ENCODE data around the gene PIH1D1.

PIH1D1 gene

GRCh38 chr19:49415102-49415809 is 36.4 kb downstream of the PIH1D1 start:
- peak; percentile 43 for DNase-seq

DNA sequence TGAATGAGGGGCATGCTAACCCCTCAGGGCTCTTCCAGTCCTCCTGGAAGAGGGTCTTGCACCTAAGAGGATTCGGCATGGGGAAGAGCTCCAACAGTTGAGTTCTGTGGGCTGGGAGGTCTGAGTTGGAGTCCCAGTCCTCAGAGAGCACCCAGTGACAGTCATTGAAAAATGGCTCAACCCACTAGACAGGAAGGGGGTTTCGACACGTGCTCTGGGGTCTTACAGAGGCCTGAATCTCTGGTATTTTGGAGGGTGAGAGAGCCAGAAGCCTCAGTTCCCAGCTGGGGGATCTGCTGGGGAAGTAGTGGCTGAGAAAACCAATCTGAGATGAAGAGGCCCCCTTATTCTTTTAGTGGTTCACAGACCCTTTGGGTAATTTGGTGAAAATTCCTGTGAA is 37.4 kb downstream of the PIH1D1 start:
- no peak for DNase-seq

GRCh38 chr19:49413348-49413747 is 38.3 kb downstream of the PIH1D1 start:
- DNase-seq: peak; percentile 96

DNA sequence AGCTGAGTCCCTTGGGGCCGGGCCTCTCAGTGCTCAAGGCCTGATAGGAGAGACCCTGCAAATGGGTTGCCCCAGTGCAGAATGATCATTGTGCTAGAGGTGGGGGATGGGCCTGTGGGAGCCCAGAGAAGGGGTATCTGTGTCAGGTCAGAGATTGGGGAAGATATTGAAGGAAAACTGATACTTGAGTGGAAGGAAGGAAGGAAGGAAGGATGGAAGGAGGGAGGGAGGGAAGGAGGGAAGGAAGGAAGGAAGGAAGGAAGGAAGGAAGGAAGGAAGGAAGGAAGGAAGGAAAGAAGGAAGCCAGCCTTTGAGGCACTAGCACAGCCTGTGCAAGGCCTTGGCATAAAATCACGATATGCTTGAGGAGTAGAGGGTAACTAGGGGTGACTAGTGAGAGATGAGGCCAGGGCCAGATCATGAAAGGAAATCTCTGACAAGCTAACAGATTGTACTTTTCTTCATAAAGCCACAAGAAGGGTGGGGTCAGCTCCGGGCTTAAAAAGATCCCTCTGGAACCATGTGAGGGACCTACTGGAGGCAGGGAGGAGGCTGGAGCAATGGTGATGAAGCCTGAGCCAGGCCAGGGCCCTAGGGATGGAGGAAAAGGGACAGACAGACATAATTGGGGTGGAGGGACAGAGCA is 39.8 kb downstream of the PIH1D1 start:
- DNase-seq: no peak

DNA sequence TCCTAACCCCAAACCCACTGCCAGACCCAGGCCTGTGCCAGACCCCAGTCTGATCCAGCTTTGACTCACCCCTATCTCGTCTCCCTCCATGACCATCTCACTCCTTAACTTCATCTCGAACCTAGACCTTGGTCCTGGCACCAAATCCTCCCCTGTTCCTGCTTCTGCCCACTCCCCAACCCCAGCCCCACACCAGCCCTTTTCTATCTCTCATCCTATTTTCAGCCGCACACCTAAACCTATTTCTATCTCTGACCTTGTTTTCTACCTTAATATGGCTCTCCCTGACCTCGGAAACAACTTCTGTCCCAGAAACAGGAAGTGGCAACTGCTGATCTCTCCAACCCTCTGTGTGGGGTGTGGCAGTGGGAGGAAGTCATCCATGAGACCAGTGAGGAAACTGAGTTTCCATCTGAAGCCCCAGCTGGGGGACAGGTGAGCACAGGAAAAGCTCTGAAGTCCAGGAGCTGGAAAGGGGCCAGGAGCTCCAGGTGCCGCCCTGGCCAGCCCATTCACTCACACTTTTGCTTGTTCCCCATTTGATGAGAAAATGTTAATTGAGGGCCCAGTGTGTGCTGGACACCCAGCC is 42.1 kb downstream of the PIH1D1 start:
- DNase-seq: no peak

DNA sequence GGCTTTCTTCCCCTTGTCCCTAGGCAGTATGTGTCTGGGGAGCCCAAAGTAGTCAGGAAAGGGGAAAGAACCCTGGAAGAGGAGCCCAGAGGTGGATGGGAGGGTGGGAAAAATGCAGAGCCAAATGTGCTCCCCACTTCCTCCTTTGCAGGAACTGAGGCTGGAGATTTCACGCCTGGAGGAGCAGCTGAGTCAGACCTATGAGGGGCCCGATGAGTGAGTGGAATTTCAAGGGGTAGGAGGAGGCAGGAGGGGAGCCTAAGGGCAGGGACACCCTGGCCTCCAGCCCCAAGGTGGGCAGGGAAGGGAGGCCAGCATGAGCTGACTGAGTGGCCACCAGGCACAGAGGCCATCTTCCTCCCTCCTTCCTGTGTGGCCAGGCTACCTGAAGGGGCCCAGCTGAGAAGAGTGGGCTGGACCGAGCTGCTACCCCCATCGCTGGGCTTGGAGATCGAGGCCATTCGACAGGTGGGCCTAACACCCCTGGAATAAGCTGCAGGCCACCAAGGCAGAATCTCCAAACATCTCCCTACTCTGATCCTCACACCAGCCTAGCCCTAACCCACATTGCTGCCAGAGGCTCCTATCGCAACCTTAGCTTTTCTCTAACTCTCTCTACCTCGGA is 42.7 kb downstream of the PIH1D1 start:
- no peak for DNase-seq

DNA sequence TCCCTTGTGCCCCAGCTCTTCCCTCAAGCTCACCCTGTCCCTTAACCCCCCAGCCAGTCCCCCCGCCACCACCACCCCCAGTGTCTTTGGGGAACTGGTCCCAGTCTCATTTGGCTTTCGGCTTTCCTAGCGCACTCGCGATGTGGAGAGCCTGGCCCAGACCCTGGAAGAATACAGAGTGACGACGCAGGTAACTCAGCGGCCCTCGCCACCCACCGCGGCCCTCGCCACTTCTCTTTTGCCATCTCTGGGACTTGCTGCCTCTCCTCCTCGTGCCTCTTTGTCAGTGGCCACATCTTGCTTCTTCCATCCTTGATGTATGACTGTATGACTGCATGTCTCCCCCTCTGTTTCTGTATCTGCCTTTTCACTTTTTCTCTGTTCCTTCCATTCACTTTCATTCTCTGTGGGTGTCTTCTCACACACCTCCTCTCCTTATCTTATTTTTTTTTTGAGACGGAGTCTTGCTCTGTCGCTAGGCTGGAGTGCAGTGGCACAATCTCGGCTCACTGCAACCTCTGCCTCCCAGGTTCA is 44.1 kb downstream of the PIH1D1 start:
- no peak for DNase-seq

GRCh38 chr19:49407079-49407478 is 44.5 kb downstream of the PIH1D1 start:
- no peak for DNase-seq

- DNase-seq: peak; percentile 78
These were observed 48.0 kb downstream of the PIH1D1 start for GRCh38 chr19:49403404-49404187.

GRCh38 chr19:49400029-49400428 is 51.6 kb downstream of the PIH1D1 start:
- DNase-seq: no peak

GRCh38 chr19:49398931-49399330 is 52.7 kb downstream of the PIH1D1 start:
- DNase-seq: no peak

DNA sequence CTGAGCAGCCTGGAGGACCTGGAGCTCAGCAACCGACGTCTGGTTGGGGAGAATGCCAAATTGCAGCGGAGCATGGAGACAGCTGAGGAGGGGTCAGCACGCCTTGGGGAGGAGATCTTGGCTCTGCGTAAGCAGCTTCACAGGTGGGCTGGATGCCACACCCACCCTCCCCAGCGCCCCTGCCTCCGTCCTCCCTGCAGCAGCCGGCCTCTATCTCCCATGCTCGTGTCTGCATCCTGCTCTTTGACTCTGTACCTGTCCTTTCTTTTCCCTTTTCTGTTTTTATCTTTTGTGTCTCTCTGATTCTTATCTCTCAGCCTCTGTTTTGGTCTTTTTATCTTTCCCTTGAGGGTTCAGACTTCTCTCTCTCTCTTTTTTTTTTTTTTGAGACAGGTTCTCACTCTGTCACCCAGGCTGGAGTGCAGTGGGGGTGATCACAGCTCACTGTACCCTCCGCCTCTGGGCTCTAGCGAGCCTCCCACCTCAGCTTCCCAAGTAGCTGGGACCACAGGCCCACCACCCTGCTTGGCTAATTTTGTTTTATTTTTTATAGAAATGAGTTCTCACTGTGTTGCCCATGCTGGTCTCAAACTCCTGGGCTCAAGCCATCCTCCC is 53.5 kb downstream of the PIH1D1 start:
- peak; percentile 17 for DNase-seq

- DNase-seq: no peak
These were observed 54.7 kb downstream of the PIH1D1 start for GRCh38 chr19:49396738-49397505.
